Heart left ventricle (tissue), 16 donors: ENCODE measurements around the gene ERMN. TPM values are rescaled to one million over a fixed set of nuclear protein-coding genes. Genes with fewer than 3 reads are reported as not detected.
"Not testable (repeated sequence)": the region's sequence is repeated elsewhere in the genome, so short reads cannot be mapped to it uniquely, and the experiment has no call there.

ENCODE experiments used
- ATAC-seq, 4 donors: fragments of 200-7000 bp; cut with Tn5 transposase; one replicate each; pipeline ENCODE4 v1.9.1; 2020 to 2022; ENCODE audit warnings: moderate library complexity in 4 of 4, mild to moderate bottlenecking in 3 of 4, moderate number of reproducible peaks in 1 of 4
- DNase-seq, 5 donors: peaks; one replicate each; pipeline ENCODE4 v3.0.0-alpha.2; 2020
- H3K27ac ChIP-seq, 12 donors: fragments of 200-600 bp; sonication (generic) in 4 of 12; one replicate each; pipeline versions ENCODE4 v1.5.0 to v1.8.0; 2016 to 2022; ENCODE audit warnings: mild to moderate bottlenecking in 2 of 12
- H3K27me3 ChIP-seq, 9 donors: fragments of 200-600 bp; sonication (generic) in 2 of 9; one replicate each; pipeline versions ENCODE4 v1.5.1 to v1.8.0; 2016 to 2022; ENCODE audit warnings: mild to moderate bottlenecking in 3 of 9
- H3K36me3 ChIP-seq, 9 donors: fragments of 200-600 bp; sonication (generic) in 2 of 9; one replicate each; pipeline versions ENCODE4 v1.5.0 to v1.8.0; 2018 to 2022; ENCODE audit warnings: mild to moderate bottlenecking in 2 of 9
- H3K4me1 ChIP-seq, 12 donors: fragments of 200-600 bp; sonication (generic) in 4 of 12; one replicate each; pipeline versions ENCODE4 v1.5.0 to v1.8.0; 2016 to 2022; ENCODE audit warnings: mild to moderate bottlenecking in 3 of 12
- H3K4me3 ChIP-seq, 12 donors: fragments of 200-600 bp; sonication (generic) in 4 of 12; one replicate each; pipeline versions ENCODE4 v1.5.0 to v1.8.0; 2017 to 2022; ENCODE audit warnings: mild to moderate bottlenecking in 9 of 12, moderate library complexity in 4 of 12
- H3K9me3 ChIP-seq, 12 donors: fragments of 200-600 bp; sonication (generic) in 4 of 12; one replicate each; pipeline versions ENCODE4 v1.5.0 to v1.8.0; 2016 to 2022; ENCODE audit warnings: mild to moderate bottlenecking in 1 of 12
- CTCF ChIP-seq, 12 donors: fragments of 200-600 bp; sonication (generic) in 4 of 12; IDR thresholded peaks; one replicate each; pipeline versions ENCODE4 v1.5.0 to v1.8.0; 2018 to 2022; ENCODE audit warnings: antibody characterized with exemption in 12 of 12, mild to moderate bottlenecking in 5 of 12
- POLR2A ChIP-seq, 2 donors: fragments of 450-650 bp; IDR thresholded peaks; one replicate each; pipeline ENCODE4 v1.6.1; 2017; ENCODE audit warnings: antibody characterized with exemption in 2 of 2, mild to moderate bottlenecking in 2 of 2, moderate library complexity in 2 of 2
- WGBS, 4 donors: extraction: QIAGEN DNeasy Blood & Tissue Kit in 2 of 4; methylation state at CpG; one replicate each; pipeline versions ENCODE4 v1.1.5 to v1.1.7; 2013 to 2018; 5-methylcytosine and 5-hydroxymethylcytosine counted together
- intact Hi-C, 10 donors: fragments of 100-400 bp; cut with DNase I; formaldehyde crosslinking; loops; one replicate each; pipeline versions ENCODE4 v1.11.1 to v1.14.2; 2022
- polyA plus RNA-seq, 2 donors: library from polyadenylated mRNA; stranded (reverse); fragments of 200-250 nt; gene quantifications; one replicate each; pipeline ENCODE4 v1.2.3, GENCODE V29; 2013
- total RNA-seq, 9 donors: library from RNA; depleted of rRNA in 2 of 9; stranded (reverse); fragments of >200 nt in 2 of 9; fragmentation: NEBNext Ultra II Directional in 3 of 9; extraction: Animal tissue kit (Norgen Biotek cat#: 25700) in 3 of 9; gene quantifications; one replicate each; pipeline versions ENCODE4 v1.1.0 to v1.2.4, GENCODE V29; 2016 to 2023
- donor health status: ischemic (EF 13 %, LVEDD 7.1; RV severe dilation, severe dysfunction).
- donor health status: healthy with polysubstance abuse.
- donor health status: DM: no; HTN: yes; CAD: no.
- donor health status: DM: no; HTN: no; CAD: no.
- donor health status: ischemic (EF 25% LVEDD 6.9; RV normal size, moderate dysfunction).
- donor health status: ischemic (EF 25% LVEDD 5.7; RV mildly dilated, moderate dysfunction).
- donor health status: healthy.
- donor health status: DM: yes; HTN: yes; CAD: no.
- donor health status: ischemic (EF 35%, LVEDD 5.7; RV mildly dilated, moderate dysfunction).
- donor health status: nonischemic (EF 11% LVEDD 7.7; RV severe dilation, severe dysfunction).
- donor health status: DM: yes; HTN: yes; CAD: no.
- donor health status: PGD.
- donor health status: ischemic (EF 29% LVEDD 5.4; RV normal size, mild dysfunction).
- donor health status: nonischemic (EF 23%, LVEDD 6.1; RV moderate dilation, normal function).

The ERMN gene
- total and polyA plus RNA-seq, 11 donors = 0.05 to 1.1 (median 0.08) TPM; not detected in 6

GRCh38 chr2:157290525-157290924 is 35.1 kb downstream of the ERMN start:
- TF ChIP-seq POLR2A (IDR thresholded peaks at IDR 0.05) (no peak), CTCF (IDR thresholded peaks at IDR 0.05) (no peak)
- DNase-seq (no peak), ATAC-seq (no peak)
- H3K4me3 ChIP-seq = no peak overlapping the region
- H3K36me3 ChIP-seq = no peaks in the 10 kb centered on the region
- WGBS, 4 donors = 74 to 90% (median 86%) methylated on average over 2 of the region's 2 CpGs
- H3K4me1 ChIP-seq = no peaks in the 10 kb centered on the region
- no peaks in the 10 kb centered on the region for H3K27me3 ChIP-seq
- H3K27ac ChIP-seq = no peak overlapping the region
- no peaks in the 10 kb centered on the region for H3K9me3 ChIP-seq
- intact Hi-C loops = no loop called here

- WGBS, 4 donors = 89 to 94% (median 92%) methylated on average over 1 of the region's 1 CpG
- H3K4me3 ChIP-seq = no peak overlapping the region
- H3K36me3 ChIP-seq = no peaks in the 10 kb centered on the region
- no peaks in the 10 kb centered on the region for H3K9me3 ChIP-seq
- intact Hi-C loops = no loop called here
- no peaks in the 10 kb centered on the region for H3K4me1 ChIP-seq
- DNase-seq (no peak), ATAC-seq (no peak)
- TF ChIP-seq POLR2A (IDR thresholded peaks at IDR 0.05) (no peak), CTCF (IDR thresholded peaks at IDR 0.05) (no peak)
- no peaks in the 10 kb centered on the region for H3K27me3 ChIP-seq
- H3K27ac ChIP-seq = no peak overlapping the region
These were observed 38.5 kb downstream of the ERMN start for GRCh38 chr2:157287160-157287559.

GRCh38 chr2:157283468-157283867 is 42.2 kb downstream of the ERMN start:
- ATAC-seq (no peak), DNase-seq (no peak)
- H3K36me3 ChIP-seq = no peaks in the 10 kb centered on the region
- peaks cover 0 to 9% (median 0%) of the 10 kb centered on the region in 12 donors for H3K9me3 ChIP-seq
- TF ChIP-seq CTCF (IDR thresholded peaks at IDR 0.05) (no peak), POLR2A (IDR thresholded peaks at IDR 0.05) (no peak)
- H3K27ac ChIP-seq = no peak overlapping the region
- H3K4me3 ChIP-seq = no peak overlapping the region
- 62 to 77% (median 72%) methylated on average over 2 of the region's 2 CpGs for WGBS, 4 donors
- intact Hi-C loops = no loop called here
- H3K4me1 ChIP-seq = no peaks in the 10 kb centered on the region
- H3K27me3 ChIP-seq = no peaks in the 10 kb centered on the region

GRCh38 chr2:157281316-157281715 is 44.3 kb downstream of the ERMN start:
- Histone ChIP-seq H3K36me3 (no peaks in the 10 kb centered on the region), H3K4me3 (no peak overlapping the region), H3K27ac (no peak overlapping the region), H3K4me1 (no peaks in the 10 kb centered on the region), H3K9me3 (peaks cover 0 to 9% (median 0%) of the 10 kb centered on the region in 12 donors), H3K27me3 (no peaks in the 10 kb centered on the region)
- ATAC-seq (no peak), DNase-seq (no peak)
- no peak for TF ChIP-seq POLR2A (IDR thresholded peaks at IDR 0.05)
- TF ChIP-seq CTCF (IDR thresholded peaks at IDR 0.05) = no peak
- intact Hi-C loops = no loop called here
- 92 to 96% (median 94%) methylated on average over 6 of the region's 6 CpGs for WGBS, 4 donors

GRCh38 chr2:157279311-157279710 is 46.3 kb downstream of the ERMN start:
- H3K36me3 ChIP-seq, H3K4me1 ChIP-seq, H3K27ac ChIP-seq, H3K27me3 ChIP-seq, ATAC-seq, DNase-seq, H3K4me3 ChIP-seq, intact Hi-C loops: not testable (repeated sequence)
- 67 to 87% (median 84%) methylated on average over 6 to 7 of the region's 7 CpGs for WGBS, 4 donors
- peaks cover 0 to 14% (median 0%) of the 10 kb centered on the region in 12 donors for H3K9me3 ChIP-seq
